Measurements from ENCODE around the gene MED15. TPM values are rescaled to one million over a fixed set of nuclear protein-coding genes. Genes with fewer than 3 reads are reported as not detected.

Gene MED15
- total RNA-seq, 1 donor from 2014 or later: 77.8 TPM

DNA sequence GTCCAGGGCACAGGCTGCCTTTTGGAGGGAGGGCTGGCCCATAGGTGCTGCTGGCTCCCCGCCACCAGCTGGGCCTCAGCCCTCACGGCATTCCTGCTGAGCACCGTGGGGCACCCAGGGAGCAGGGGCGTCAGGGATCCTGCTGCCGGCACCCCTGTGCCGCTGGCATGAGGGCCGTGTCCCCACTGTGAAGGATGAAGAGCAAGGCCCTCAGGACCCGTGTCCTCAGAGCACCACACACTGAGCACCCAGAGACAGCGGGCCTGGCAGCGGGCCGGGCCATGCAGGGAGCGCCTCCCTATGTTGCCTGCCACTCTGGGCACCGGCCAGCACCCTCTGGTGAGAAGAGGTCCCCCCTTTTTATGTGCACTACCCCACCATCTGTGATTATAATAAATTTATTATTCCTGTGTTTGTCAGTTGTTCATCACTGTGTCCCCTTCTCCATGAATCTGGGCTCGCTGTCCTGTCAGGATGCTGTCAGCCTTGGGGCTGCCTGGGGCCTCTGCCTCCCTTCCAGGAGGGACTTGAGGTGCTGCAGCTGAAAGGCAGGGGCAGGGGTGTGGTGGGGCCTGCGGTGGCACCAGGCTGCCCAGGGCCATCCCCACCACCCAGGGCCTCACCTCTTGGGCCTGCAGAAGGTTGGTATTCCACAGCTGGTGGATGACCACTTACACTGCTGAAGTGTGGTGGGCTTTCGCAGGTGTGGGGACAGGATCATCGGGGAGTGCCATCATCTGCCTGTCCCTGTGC, 80.0 kb downstream of the MED15 start:
- Mint-ChIP-seq H3K27ac (no peak overlapping the region), H3K4me3 (ENCODE audit: low read depth) (no peak overlapping the region), H3K36me3 (ENCODE audit: insufficient read depth) (peaks cover 1% of the 10 kb centered on the region), H3K9me3 (ENCODE audit: low read depth) (no peaks in the 10 kb centered on the region), H3K4me1 (ENCODE audit: low read depth) (no peaks in the 10 kb centered on the region), H3K27me3 (no peaks in the 10 kb centered on the region)
- no peak for DNase-seq (ENCODE audit: low spot score, unreplicated experiment)
- TF ChIP-seq, protein P1, sequence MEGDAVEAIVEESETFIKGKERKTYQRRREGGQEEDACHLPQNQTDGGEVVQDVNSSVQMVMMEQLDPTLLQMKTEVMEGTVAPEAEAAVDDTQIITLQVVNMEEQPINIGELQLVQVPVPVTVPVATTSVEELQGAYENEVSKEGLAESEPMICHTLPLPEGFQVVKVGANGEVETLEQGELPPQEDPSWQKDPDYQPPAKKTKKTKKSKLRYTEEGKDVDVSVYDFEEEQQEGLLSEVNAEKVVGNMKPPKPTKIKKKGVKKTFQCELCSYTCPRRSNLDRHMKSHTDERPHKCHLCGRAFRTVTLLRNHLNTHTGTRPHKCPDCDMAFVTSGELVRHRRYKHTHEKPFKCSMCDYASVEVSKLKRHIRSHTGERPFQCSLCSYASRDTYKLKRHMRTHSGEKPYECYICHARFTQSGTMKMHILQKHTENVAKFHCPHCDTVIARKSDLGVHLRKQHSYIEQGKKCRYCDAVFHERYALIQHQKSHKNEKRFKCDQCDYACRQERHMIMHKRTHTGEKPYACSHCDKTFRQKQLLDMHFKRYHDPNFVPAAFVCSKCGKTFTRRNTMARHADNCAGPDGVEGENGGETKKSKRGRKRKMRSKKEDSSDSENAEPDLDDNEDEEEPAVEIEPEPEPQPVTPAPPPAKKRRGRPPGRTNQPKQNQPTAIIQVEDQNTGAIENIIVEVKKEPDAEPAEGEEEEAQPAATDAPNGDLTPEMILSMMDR (IDR thresholded peaks at IDR 0.05; ENCODE audit: unreplicated experiment): no peak

DNA sequence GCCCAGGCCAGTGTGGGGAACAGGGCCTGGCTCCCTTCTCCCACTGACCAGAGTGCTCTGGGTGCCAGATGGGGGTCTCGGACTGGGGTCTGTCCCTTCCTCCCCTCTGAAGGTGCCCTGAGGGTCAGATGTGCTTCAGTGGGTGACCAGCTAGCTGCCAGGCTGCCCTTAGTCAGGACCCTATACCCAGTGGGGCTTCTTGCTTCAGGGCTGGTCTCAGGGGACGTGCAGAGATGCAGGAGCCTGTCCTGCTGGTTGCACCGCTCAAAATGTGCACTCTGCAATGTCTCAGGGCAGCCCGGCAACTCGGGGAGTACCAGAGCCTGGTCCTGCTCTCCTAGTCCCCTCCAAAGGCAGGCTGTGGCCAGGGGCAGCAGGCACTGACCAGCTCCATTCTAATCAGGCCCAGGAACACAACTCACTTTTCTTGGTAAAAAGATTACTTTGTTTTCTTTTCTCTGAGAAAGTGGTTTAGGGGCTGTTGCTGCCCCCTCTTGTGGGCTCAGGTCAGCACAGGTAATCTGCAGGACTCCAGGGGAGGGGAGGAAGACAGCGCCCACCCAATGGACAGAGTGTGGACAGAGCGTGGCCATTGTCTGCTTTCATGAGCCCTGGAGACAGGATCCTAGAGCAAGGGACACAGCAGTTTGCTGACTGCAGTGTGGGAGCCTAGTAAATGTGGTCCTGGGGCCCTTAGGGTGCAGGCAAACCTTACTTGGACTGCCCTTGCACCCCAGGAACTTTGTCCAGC, 80.9 kb downstream of the MED15 start:
- H3K4me1 Mint-ChIP-seq (ENCODE audit: low read depth): no peaks in the 10 kb centered on the region
- TF ChIP-seq, protein P1 (IDR thresholded peaks at IDR 0.05; ENCODE audit: unreplicated experiment): peak; percentile 15
- no peak for DNase-seq (ENCODE audit: low spot score, unreplicated experiment)
- H3K4me3 Mint-ChIP-seq (ENCODE audit: low read depth): no peak overlapping the region
- peaks cover 1% of the 10 kb centered on the region for H3K36me3 Mint-ChIP-seq (ENCODE audit: insufficient read depth)
- H3K27me3 Mint-ChIP-seq: no peaks in the 10 kb centered on the region
- H3K27ac Mint-ChIP-seq: peak overlapping the region; percentile 89
- H3K9me3 Mint-ChIP-seq (ENCODE audit: low read depth): no peaks in the 10 kb centered on the region

DNA sequence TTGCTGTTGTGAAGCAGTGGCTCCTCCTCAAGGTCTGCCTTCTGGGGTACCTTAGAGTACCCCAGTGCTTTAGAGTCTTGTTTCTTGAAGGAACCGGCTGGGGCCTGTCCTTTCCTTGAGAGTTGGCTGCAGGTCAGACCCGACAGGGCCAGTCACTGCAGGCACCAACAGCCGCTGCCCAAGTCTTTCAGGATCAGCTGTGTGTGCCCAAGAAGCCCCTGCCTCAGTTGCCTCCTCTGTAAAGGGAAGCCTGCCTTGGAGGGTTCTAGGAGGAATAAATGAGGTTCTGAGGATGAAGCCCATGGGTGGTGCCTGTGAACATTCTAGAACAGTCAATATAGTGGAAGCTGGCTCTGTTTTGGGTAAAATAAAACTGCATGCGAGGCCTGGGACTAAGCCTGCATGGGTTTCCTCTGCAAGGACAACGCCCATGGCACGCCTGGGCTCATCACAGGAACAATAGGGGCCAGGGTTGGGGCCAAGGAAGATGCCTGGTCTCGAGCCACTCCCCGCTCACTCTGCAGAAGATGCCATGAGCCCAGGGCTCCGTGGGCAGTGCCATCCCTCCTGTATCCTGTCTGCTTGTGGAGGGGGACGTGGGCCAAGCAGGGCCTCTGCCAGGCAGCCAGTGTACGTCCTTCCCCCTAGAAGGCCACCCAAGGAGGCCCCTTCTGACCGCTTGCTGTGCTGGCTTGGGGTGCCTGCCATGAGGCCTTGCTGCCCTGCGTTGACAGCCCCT, 81.6 kb downstream of the MED15 start:
- peak overlapping the region; percentile 89 for H3K27ac Mint-ChIP-seq

DNA sequence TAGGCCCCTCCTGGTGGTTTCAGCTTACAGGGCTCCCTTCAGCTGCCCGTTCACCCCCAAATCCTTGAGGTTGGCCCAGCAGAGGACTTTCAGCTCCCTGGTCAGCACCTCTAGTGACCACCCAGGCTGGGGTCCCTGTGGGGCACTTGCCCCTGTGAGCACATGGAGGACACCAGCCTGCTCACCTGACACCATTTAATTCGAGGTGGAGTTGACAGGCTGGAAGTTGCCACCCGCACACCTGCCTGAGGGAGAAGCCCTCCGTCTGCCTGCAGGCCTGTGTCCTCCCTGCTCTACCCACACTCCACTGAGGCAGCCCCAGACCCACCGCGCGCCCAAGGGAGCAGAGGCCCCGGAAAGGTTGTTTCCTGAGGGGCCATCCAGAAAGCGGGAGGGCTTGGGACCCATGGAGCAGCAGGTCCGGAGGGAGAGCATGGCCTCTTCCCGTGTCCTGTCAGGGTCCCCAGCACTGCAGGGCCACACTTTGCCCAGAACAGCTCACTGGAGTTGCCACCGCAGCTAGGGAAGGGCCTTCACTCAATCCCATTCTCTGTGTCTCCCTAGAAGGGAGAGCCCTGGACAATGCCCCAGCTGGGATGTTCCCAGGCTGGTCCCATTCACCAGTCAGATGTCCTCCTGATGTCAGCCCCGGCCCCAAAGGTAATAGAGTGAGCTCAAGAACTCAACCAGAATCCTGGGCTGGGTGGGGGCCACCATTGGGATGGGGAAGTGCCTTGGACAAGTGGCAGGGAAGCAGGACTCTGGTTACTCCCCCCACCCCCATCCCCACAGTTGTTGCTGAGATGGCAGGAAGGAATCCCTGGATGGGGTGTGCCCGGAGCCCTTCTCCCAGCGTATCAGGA, 82.4 kb downstream of the MED15 start:
- Mint-ChIP-seq H3K4me3 (ENCODE audit: low read depth) (no peak overlapping the region), H3K27me3 (no peaks in the 10 kb centered on the region), H3K36me3 (ENCODE audit: insufficient read depth) (no peaks in the 10 kb centered on the region), H3K27ac (no peak overlapping the region), H3K4me1 (ENCODE audit: low read depth) (no peaks in the 10 kb centered on the region), H3K9me3 (ENCODE audit: low read depth) (no peaks in the 10 kb centered on the region)
- TF ChIP-seq, protein P1 (IDR thresholded peaks at IDR 0.05; ENCODE audit: unreplicated experiment): no peak
- no peak for DNase-seq (ENCODE audit: low spot score, unreplicated experiment)

More for the DNA sequence above, 81.6 kb downstream of the MED15 start:
- H3K27me3 Mint-ChIP-seq: no peaks in the 10 kb centered on the region
- peaks cover 1% of the 10 kb centered on the region for H3K36me3 Mint-ChIP-seq (ENCODE audit: insufficient read depth)
- no peak overlapping the region for H3K4me3 Mint-ChIP-seq (ENCODE audit: low read depth)
- no peaks in the 10 kb centered on the region for H3K4me1 Mint-ChIP-seq (ENCODE audit: low read depth)
- DNase-seq (ENCODE audit: low spot score, unreplicated experiment): no peak
- TF ChIP-seq, protein P1 (IDR thresholded peaks at IDR 0.05; ENCODE audit: unreplicated experiment): no peak
- H3K9me3 Mint-ChIP-seq (ENCODE audit: low read depth): no peaks in the 10 kb centered on the region

All from progenitor cell of endocrine pancreas (in vitro differentiated cells).